ENCODE results near the gene RNF130.

Gene RNF130

GRCh38 chr5:179907556-179908324 is 163.8 kb downstream of the RNF130 start, which contains the start of gene TBC1D9B:
Gene TBC1D9B, minus strand, starts transcription at chr5:179907897. Its CDS starts 76 bp downstream, at chr5:179907821.
- H3K79me2 ChIP-seq (ENCODE audit: low read length), result peaks cover 44% of the 10 kb centered on the region
- peaks cover 19% of the 10 kb centered on the region for H3K4me1 ChIP-seq (ENCODE audit: low read length)
- no peaks in the 10 kb centered on the region for H3K27me3 ChIP-seq (ENCODE audit: low read depth, low read length)
- H3K27ac ChIP-seq (ENCODE audit: low read length), result peak within 1 kb of the TSS; percentile 47
- H3K9me3 ChIP-seq (ENCODE audit: insufficient read depth, low read length), result no peaks in the 10 kb centered on the region
- no peak for TF ChIP-seq EZH2phosphoT487 (IDR thresholded peaks at IDR 0.05; ENCODE audit: low read depth)
- TF ChIP-seq CTCF (IDR thresholded peaks at IDR 0.05; ENCODE audit: low read depth, low read length), result no peak
- H3K4me2 ChIP-seq (ENCODE audit: low read length), result peak within 1 kb of the TSS; percentile 99
- H3K9ac ChIP-seq (ENCODE audit: low read length), result peak within 1 kb of the TSS; percentile 95
- H3K36me3 ChIP-seq (replicated peaks; ENCODE audit: low read depth, low read length), result peaks cover 38% of the 10 kb centered on the region
- no peak within 1 kb of the TSS; the same call in 1 of the 2 replicates for H2AFZ ChIP-seq (ENCODE audit: low read depth, low read length)
- H3K4me3 ChIP-seq (ENCODE audit: low read length), result peak within 1 kb of the TSS; percentile 95
- H4K20me1 ChIP-seq (ENCODE audit: insufficient read depth, low read length), result peaks cover 14% of the 10 kb centered on the region

DNA sequence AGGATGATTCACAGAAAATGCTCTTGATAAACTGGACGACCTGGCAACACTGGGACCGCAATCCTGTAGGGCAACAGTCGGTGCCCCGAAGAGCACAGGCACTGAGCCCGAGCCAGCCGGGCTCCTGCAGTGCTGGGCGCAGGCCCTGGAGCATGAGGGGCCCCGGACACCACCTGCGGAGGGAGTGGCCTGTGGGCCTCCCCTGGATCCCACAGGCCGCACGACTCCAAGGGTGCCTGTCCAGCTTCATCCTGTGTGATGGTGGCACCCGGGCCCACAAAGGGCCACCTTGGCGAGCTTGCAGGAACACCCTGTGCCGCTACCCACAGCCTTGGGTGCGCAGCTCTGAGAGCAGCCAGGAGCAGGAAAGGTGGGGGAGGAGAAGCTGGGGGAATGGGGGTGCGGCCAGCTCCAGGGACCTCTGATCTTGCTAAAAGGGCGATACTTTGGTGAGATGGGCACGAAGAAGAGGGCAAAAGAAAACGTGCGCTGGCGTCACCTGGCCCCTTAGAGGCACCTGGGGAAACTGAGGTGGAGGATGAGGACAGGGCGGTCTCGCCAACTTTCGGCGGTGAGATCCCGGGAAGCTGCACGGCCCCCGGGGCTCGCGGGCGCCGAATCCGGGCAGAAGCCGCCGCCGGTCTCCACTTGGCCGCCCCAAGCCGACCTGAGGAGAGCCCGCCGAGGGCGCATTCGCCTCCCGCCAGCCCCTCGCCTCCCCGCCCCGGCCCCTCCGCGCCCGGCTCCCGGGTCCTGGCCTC is 164.6 kb downstream of the RNF130 start:
- Histone ChIP-seq H3K4me1 (ENCODE audit: low read length) (peaks cover 19% of the 10 kb centered on the region), H3K9me3 (ENCODE audit: insufficient read depth, low read length) (no peaks in the 10 kb centered on the region), H3K9ac (ENCODE audit: low read length) (peak overlapping the region; percentile 95), H3K27ac (ENCODE audit: low read length) (peak overlapping the region; percentile 45; the same call in 1 of the 2 replicates), H3K27me3 (ENCODE audit: low read depth, low read length) (no peaks in the 10 kb centered on the region), H3K79me2 (ENCODE audit: low read length) (peaks cover 49% of the 10 kb centered on the region), H4K20me1 (ENCODE audit: insufficient read depth, low read length) (peaks cover 14% of the 10 kb centered on the region), H3K4me3 (ENCODE audit: low read length) (peak overlapping the region; percentile 95), H2AFZ (ENCODE audit: low read depth, low read length) (no peak overlapping the region), H3K36me3 (replicated peaks; ENCODE audit: low read depth, low read length) (peaks cover 46% of the 10 kb centered on the region), H3K4me2 (ENCODE audit: low read length) (peak overlapping the region; percentile 99)
- TF ChIP-seq EZH2phosphoT487 (IDR thresholded peaks at IDR 0.05; ENCODE audit: low read depth), result no peak

GRCh38 chr5:179906294-179906794 is 165.2 kb downstream of the RNF130 start:
- H3K9ac ChIP-seq (ENCODE audit: low read length), result peak overlapping the region; percentile 95
- no peaks in the 10 kb centered on the region for H3K9me3 ChIP-seq (ENCODE audit: insufficient read depth, low read length)
- H3K36me3 ChIP-seq (replicated peaks; ENCODE audit: low read depth, low read length), result peaks cover 48% of the 10 kb centered on the region
- H3K4me3 ChIP-seq (ENCODE audit: low read length), result peak overlapping the region; percentile 95
- H3K4me1 ChIP-seq (ENCODE audit: low read length), result peaks cover 19% of the 10 kb centered on the region
- peak overlapping the region; percentile 99 for H3K4me2 ChIP-seq (ENCODE audit: low read length)
- H3K27me3 ChIP-seq (ENCODE audit: low read depth, low read length), result no peaks in the 10 kb centered on the region
- TF ChIP-seq EZH2phosphoT487 (IDR thresholded peaks at IDR 0.05; ENCODE audit: low read depth) (no peak), CTCF (IDR thresholded peaks at IDR 0.05; ENCODE audit: low read depth, low read length) (no peak)
- H2AFZ ChIP-seq (ENCODE audit: low read depth, low read length), result no peak overlapping the region
- H3K79me2 ChIP-seq (ENCODE audit: low read length), result peaks cover 51% of the 10 kb centered on the region
- H3K27ac ChIP-seq (ENCODE audit: low read length), result no peak overlapping the region
- H4K20me1 ChIP-seq (ENCODE audit: insufficient read depth, low read length), result peaks cover 14% of the 10 kb centered on the region

GRCh38 chr5:179905161-179905560 is 166.4 kb downstream of the RNF130 start:
- H3K4me3 ChIP-seq (ENCODE audit: low read length), result no peak overlapping the region
- H3K9ac ChIP-seq (ENCODE audit: low read length), result no peak overlapping the region
- H3K27ac ChIP-seq (ENCODE audit: low read length), result no peak overlapping the region
- H3K79me2 ChIP-seq (ENCODE audit: low read length), result peaks cover 57% of the 10 kb centered on the region
- no peak overlapping the region for H3K4me2 ChIP-seq (ENCODE audit: low read length)
- peaks cover 54% of the 10 kb centered on the region for H3K36me3 ChIP-seq (replicated peaks; ENCODE audit: low read depth, low read length)
- H3K9me3 ChIP-seq (ENCODE audit: insufficient read depth, low read length), result no peaks in the 10 kb centered on the region
- no peaks in the 10 kb centered on the region for H3K27me3 ChIP-seq (ENCODE audit: low read depth, low read length)
- no peak overlapping the region for H2AFZ ChIP-seq (ENCODE audit: low read depth, low read length)
- H4K20me1 ChIP-seq (ENCODE audit: insufficient read depth, low read length), result peaks cover 19% of the 10 kb centered on the region
- TF ChIP-seq CTCF (IDR thresholded peaks at IDR 0.05; ENCODE audit: low read depth, low read length) (no peak), EZH2phosphoT487 (IDR thresholded peaks at IDR 0.05; ENCODE audit: low read depth) (no peak)
- H3K4me1 ChIP-seq (ENCODE audit: low read length), result peaks cover 19% of the 10 kb centered on the region
